ENCODE results near the gene KLHL17.

DNA sequence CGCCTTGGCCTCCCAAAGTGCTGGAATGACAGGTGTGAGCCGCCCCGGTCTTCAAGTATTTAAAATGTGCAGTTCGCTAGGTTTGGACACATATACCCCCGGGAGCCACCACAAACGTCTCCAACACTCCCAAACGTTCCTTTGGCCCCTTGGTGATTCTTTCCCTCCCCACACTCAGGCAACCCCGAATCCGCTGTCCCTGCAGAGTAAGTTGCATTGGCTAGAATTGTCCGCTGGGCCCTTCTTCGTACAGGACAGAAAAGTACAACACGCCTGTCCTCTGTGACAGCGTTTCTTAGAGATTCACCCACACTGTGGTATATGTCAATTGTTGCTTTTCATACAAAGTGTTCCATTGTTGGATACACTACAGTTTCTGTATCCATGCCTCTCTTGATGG, 24.7 kb downstream of the KLHL17 start:
- TF ChIP-seq CTCF (IDR thresholded peaks at IDR 0.05) = no peak
- TF ChIP-seq POLR2A (IDR thresholded peaks at IDR 0.05) = no peak
- no peak for TF ChIP-seq POLR2AphosphoS5 (IDR thresholded peaks at IDR 0.05; ENCODE audit: insufficient read depth in 1 of 2, low read depth in 1 of 2)

All from vagina (tissue), 2 donors.